ENCODE measurements around the gene C16orf89.

C16orf89 gene

DNA sequence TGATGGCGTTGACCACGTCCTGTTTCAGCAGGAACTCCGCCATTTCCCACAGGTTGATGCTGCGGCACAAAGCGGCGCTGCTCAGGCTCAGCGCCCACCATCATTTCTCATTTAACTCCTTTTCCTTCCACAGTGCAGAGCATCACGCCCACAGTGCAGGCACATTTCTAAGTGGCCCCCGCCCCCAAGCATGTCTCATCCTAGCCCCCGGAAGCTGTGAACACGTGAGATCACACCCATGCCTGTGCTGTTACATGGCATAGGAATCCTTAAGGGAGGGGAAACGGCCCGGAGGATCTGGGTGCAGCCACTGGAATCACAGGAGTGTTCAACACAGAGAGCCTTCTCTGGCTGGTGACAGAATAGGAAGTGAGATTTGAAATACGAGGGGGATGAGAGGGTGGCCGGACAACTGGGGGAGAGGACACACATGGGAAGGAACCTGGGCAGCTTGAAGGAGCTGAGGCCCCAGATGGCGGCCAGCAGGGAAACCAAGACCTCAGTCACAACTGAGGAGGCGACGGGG is 36.7 kb downstream of the C16orf89 start:
- Histone ChIP-seq H3K27me3 (ENCODE audit: insufficient read depth, poor library complexity, severe bottlenecking) (no peaks in the 10 kb centered on the region), H3K27ac (replicated peaks) (no peak overlapping the region), H3K4me3 (replicated peaks; ENCODE audit: insufficient read depth, low read length) (no peak overlapping the region)
- DNase-seq (ENCODE audit: low read depth in 1 of 2, low spot score in 1 of 2): no peak
- no peak for TF ChIP-seq GABPA (IDR thresholded peaks at IDR 0.05; ENCODE audit: low read depth)
- TF ChIP-seq REST (IDR thresholded peaks at IDR 0.05; ENCODE audit: insufficient replicate concordance, low read depth): no peak
- no peak for TF ChIP-seq POLR2AphosphoS5 (IDR thresholded peaks at IDR 0.05; ENCODE audit: low read depth)

DNA sequence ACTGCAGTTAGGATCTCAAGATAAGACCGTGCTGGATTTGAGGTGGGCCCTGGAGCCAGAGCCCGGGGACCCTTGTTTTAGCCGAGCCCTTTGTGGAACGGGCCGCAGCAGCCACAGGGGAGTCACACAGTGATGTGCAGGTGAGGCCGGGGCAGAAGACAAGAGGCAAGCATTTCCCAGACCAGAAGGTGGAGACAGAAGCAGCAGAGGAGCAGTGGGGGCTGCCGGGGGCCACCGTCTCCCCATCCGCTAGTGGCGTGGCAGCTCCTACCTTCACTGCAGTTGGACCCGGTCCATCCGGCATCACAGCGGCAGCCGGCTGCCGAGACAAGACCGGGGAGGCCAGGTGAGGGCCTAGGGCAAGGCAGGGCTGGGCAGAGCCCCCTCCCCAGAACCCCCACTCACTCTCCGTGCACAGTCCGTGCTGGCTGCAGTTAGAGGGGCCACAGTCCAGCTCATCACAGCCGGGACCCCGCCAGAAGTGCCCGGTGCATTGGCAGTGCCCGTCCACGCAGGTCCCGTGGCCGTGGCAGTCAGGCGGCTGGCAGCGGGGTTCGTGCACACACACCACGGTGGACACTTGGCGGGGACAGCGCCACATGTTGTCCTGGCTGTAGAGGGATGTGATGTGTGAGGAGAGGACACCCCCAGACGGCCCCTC is 38.1 kb downstream of the C16orf89 start:
- no peak for DNase-seq (ENCODE audit: low read depth in 1 of 2, low spot score in 1 of 2)
- no peaks in the 10 kb centered on the region for H3K27me3 ChIP-seq (ENCODE audit: insufficient read depth, poor library complexity, severe bottlenecking)

DNA sequence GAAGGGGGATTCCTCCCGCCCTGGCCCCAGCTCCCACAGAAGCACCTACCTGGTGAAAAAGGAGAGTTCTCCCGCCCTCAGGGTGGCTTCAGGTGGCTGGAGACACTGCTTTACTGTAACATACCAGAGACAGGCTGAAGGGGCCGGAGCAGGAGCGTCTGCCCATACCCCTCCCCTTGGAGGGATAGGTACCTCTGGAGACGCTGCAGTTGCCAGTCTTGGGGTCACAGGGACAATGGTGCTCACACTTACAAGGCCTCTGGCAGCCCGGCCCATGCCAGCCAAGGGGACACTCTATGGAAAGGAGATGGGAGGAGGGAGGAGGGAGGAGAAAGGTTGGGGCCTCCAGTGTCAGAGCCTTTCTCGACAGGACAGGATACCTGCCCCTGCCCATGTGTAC is 38.7 kb downstream of the C16orf89 start:
- H3K27me3 ChIP-seq (ENCODE audit: insufficient read depth, poor library complexity, severe bottlenecking): no peaks in the 10 kb centered on the region
- DNase-seq (ENCODE audit: low read depth in 1 of 2, low spot score in 1 of 2): no peak
- TF ChIP-seq GABPA (IDR thresholded peaks at IDR 0.05; ENCODE audit: low read depth) (no peak), SPI1 (IDR thresholded peaks at IDR 0.05; ENCODE audit: borderline replicate concordance, low read depth) (no peak), POLR2AphosphoS5 (IDR thresholded peaks at IDR 0.05; ENCODE audit: low read depth) (no peak), REST (IDR thresholded peaks at IDR 0.05; ENCODE audit: insufficient replicate concordance, low read depth) (no peak)
- TF ChIP-seq, protein P1, sequence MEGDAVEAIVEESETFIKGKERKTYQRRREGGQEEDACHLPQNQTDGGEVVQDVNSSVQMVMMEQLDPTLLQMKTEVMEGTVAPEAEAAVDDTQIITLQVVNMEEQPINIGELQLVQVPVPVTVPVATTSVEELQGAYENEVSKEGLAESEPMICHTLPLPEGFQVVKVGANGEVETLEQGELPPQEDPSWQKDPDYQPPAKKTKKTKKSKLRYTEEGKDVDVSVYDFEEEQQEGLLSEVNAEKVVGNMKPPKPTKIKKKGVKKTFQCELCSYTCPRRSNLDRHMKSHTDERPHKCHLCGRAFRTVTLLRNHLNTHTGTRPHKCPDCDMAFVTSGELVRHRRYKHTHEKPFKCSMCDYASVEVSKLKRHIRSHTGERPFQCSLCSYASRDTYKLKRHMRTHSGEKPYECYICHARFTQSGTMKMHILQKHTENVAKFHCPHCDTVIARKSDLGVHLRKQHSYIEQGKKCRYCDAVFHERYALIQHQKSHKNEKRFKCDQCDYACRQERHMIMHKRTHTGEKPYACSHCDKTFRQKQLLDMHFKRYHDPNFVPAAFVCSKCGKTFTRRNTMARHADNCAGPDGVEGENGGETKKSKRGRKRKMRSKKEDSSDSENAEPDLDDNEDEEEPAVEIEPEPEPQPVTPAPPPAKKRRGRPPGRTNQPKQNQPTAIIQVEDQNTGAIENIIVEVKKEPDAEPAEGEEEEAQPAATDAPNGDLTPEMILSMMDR (IDR thresholded peaks at IDR 0.05; ENCODE audit: insufficient read depth, low read length): no peak
- H3K27ac ChIP-seq (replicated peaks): no peak overlapping the region
- H3K4me3 ChIP-seq (replicated peaks; ENCODE audit: insufficient read depth, low read length): no peak overlapping the region

More for the DNA sequence above, 38.1 kb downstream of the C16orf89 start:
- H3K27ac ChIP-seq (replicated peaks): no peak overlapping the region
- TF ChIP-seq POLR2AphosphoS5 (IDR thresholded peaks at IDR 0.05; ENCODE audit: low read depth): no peak
- TF ChIP-seq SPI1 (IDR thresholded peaks at IDR 0.05; ENCODE audit: borderline replicate concordance, low read depth): no peak
- TF ChIP-seq, protein P1 (IDR thresholded peaks at IDR 0.05; ENCODE audit: insufficient read depth, low read length): no peak
- no peak for TF ChIP-seq REST (IDR thresholded peaks at IDR 0.05; ENCODE audit: insufficient replicate concordance, low read depth)
- no peak for TF ChIP-seq GABPA (IDR thresholded peaks at IDR 0.05; ENCODE audit: low read depth)
- no peak overlapping the region for H3K4me3 ChIP-seq (replicated peaks; ENCODE audit: insufficient read depth, low read length)
